BLaER1 (cell line): ENCODE measurements around the gene PRUNE1.

Experiments
- H3K27ac ChIP-seq: shearing (Covaris generic); formaldehyde crosslinking; 2 replicates; pipeline ENCODE4 v1.8.1; 2022
- H3K27me3 ChIP-seq: shearing (Covaris generic); formaldehyde crosslinking; 2 replicates; pipeline ENCODE4 v1.8.1; 2022
- H3K36me3 ChIP-seq: shearing (Covaris generic); formaldehyde crosslinking; 2 replicates; pipeline ENCODE4 v1.8.1; 2022
- H3K4me1 ChIP-seq: shearing (Covaris generic); formaldehyde crosslinking; 2 replicates; pipeline ENCODE4 v1.8.1; 2022
- H3K4me2 ChIP-seq: shearing (Covaris generic); formaldehyde crosslinking; 2 replicates; pipeline ENCODE4 v1.8.1; 2022
- H3K4me3 ChIP-seq: shearing (Covaris generic); formaldehyde crosslinking; 2 replicates; pipeline ENCODE4 v1.8.1; 2022
- H3K9ac ChIP-seq: shearing (Covaris generic); formaldehyde crosslinking; 2 replicates; pipeline ENCODE4 v1.8.1; 2022
- H3K9me3 ChIP-seq: shearing (Covaris generic); formaldehyde crosslinking; 2 replicates; pipeline ENCODE4 v1.8.1; 2022
- H4K20me1 ChIP-seq: shearing (Covaris generic); formaldehyde crosslinking; 2 replicates; pipeline ENCODE4 v1.8.1; 2022
- Cebpa-rat ChIP-seq: shearing (Covaris generic); IDR thresholded peaks from 2 replicates; pipeline ENCODE4 v1.8.1; 2022

PRUNE1 gene

DNA sequence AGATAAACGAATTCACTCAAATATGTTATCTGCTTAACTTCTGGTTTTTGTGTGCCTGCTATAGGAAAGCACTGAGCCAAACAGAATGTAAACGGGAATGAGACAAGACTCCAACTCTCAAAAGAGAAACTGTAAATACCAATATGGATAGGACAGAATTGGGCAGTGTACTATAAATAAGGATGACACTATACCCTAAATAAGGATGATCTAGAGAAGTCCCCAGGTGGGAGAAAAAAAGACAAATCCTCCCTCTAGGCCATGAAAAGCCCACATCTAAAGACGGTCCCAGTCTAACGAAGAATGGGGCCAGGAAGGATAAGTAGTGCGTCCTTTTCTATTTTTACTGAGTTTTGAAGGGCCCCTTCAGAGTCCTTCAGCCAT, 60.8 kb downstream of the PRUNE1 start:
- Histone ChIP-seq H3K36me3 (peaks cover 47% of the 10 kb centered on the region), H3K4me1 (peaks cover 61% of the 10 kb centered on the region), H3K9ac (peak overlapping the region; percentile 92; the same call in 1 of the 2 replicates), H3K9me3 (no peaks in the 10 kb centered on the region), H4K20me1 (peaks cover 5% of the 10 kb centered on the region; the same call in 1 of the 2 replicates), H3K27me3 (no peaks in the 10 kb centered on the region), H3K27ac (peak overlapping the region; percentile 96), H3K4me3 (peak overlapping the region; percentile 78), H3K4me2 (peak overlapping the region; percentile 89)
- no peak for TF ChIP-seq Cebpa-rat

DNA sequence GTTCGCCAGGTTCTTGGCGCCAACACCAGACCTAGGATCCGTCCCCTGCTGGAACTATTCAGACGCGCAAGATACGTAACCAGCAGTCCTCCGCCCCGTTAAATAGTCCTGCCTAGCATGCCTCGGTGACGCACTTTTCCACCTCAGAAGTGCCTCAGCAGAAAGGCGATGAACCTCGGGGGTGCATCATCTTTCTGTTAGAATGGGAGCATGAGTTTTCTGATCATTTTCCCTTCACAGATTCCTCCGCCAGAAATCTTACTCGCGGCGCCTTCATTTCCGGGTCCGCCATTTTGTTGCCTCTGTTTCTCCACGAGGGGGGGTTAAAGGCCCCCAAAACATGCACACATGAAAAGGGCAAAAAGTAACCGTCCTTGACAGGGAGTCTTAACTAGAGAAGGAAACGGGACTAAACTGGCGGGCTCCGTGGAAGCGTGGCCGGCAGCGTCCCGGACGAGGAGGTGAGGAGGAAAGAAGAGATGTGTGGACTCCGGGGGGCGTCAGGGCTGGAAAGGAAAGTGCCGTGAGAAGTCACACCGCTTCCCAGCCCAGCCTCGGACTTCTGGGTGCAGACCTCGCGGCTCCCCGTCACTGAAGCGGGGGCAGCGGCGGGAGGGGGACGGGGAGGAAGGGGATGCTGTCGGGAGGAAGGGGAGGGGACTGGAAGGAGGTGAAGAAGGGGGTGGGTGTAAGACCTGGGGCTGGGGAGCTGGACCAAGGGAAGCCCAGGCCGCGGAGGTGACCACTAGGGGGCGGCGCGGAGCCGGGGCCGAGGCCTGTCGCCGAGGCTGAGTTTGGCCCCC, 62.4 kb downstream of the PRUNE1 start, which contains the start of gene GABPB2:
GABPB2 (plus strand) TSS at position 288 of the 803 bp plus-strand sequence. CDS start 17,429 bp downstream, outside the sequence.
- no peak for TF ChIP-seq Cebpa-rat
- H3K4me2 ChIP-seq: peak within 1 kb of the TSS; percentile 89
- H3K4me1 ChIP-seq: peaks cover 49% of the 10 kb centered on the region
- H4K20me1 ChIP-seq: no peaks in the 10 kb centered on the region
- H3K9ac ChIP-seq: peak within 1 kb of the TSS; percentile 92
- H3K4me3 ChIP-seq: peak within 1 kb of the TSS; percentile 78
- H3K9me3 ChIP-seq: no peaks in the 10 kb centered on the region
- peaks cover 43% of the 10 kb centered on the region for H3K36me3 ChIP-seq
- peak within 1 kb of the TSS; percentile 96 for H3K27ac ChIP-seq
- no peaks in the 10 kb centered on the region for H3K27me3 ChIP-seq

- Histone ChIP-seq H3K27ac (no peak overlapping the region), H4K20me1 (no peaks in the 10 kb centered on the region), H3K27me3 (no peaks in the 10 kb centered on the region), H3K36me3 (peaks cover 28% of the 10 kb centered on the region), H3K9ac (no peak overlapping the region), H3K9me3 (no peaks in the 10 kb centered on the region), H3K4me3 (no peak overlapping the region), H3K4me2 (peak overlapping the region; percentile 89; the same call in 1 of the 2 replicates), H3K4me1 (peaks cover 35% of the 10 kb centered on the region)
- no peak for TF ChIP-seq Cebpa-rat
Measured at GRCh38 chr1:151072224-151072623, 64.0 kb downstream of the PRUNE1 start.
